Prostate gland (tissue), 2 donors: ENCODE data around the gene DHFR. TPM values are rescaled to one million over a fixed set of nuclear protein-coding genes. Genes with fewer than 3 reads are reported as not detected.

ENCODE experiments used
- DNase-seq: peaks from one replicate; pipeline ENCODE4 v3.0.0-alpha.2; 2019; ENCODE audit warnings: low spot score
- H3K27ac ChIP-seq, 2 donors: fragments of 200-600 bp; sonication (generic); 2 replicates each; pipeline ENCODE4 v1.5.1; 2017 to 2019
- H3K27me3 ChIP-seq: fragments of 200-600 bp; sonication (generic); replicated peaks from 2 replicates; pipeline ENCODE4 v1.5.1; 2019; ENCODE audit not compliant: insufficient read depth
- H3K36me3 ChIP-seq, 2 donors: fragments of 200-600 bp; sonication (generic); 1 replicate in 1 of 2; 2 replicates in 1 of 2; pipeline versions ENCODE4 v1.5.1 to v1.8.1; 2017 to 2019
- H3K4me1 ChIP-seq: fragments of 200-600 bp; sonication (generic); replicated peaks from 2 replicates; pipeline ENCODE4 v1.5.1; 2019
- H3K4me3 ChIP-seq, 2 donors: fragments of 200-600 bp; sonication (generic); 2 replicates each; pipeline ENCODE4 v1.5.1; 2017 to 2019
- H3K9me3 ChIP-seq: fragments of 200-600 bp; sonication (generic); 2 replicates; pipeline ENCODE4 v1.5.1; 2017
- POLR2A ChIP-seq: fragments of 450-650 bp; IDR thresholded peaks from one replicate; pipeline ENCODE4 v1.6.1; 2016; ENCODE audit warnings: antibody characterized with exemption, mild to moderate bottlenecking
- POLR2AphosphoS5 ChIP-seq: sonication (generic); formaldehyde crosslinking; IDR thresholded peaks from one replicate; pipeline ENCODE4 v1.6.1; 2017; ENCODE audit warnings: antibody characterized with exemption
- WGBS: methylation state at CpG from one replicate; pipeline ENCODE4 v1.1.5; 2018; 5-methylcytosine and 5-hydroxymethylcytosine counted together
- intact Hi-C: fragments of 100-400 bp; cut with DNase I; formaldehyde crosslinking; loops from one replicate; pipeline ENCODE4 v1.14.2; 2022
- total RNA-seq, 2 donors: library from RNA; depleted of rRNA; stranded (reverse); fragments of >200 nt; gene quantifications; one replicate each; pipeline ENCODE4 v1.1.0, GENCODE V29; 2016
- TF ChIP-seq, protein P1 (sequence below), 4 experiments: fragments of 200-600 bp in 2 of 4; fragments of 450-650 bp in 2 of 4; sonication (generic) in 2 of 4; IDR thresholded peaks; 1 replicate in 3 of 4; 2 replicates in 1 of 4; pipeline ENCODE4 v1.5.1; 2016 to 2019; ENCODE audit warnings: antibody characterized with exemption in 4 of 4, mild to moderate bottlenecking in 2 of 4, moderate library complexity in 2 of 4

Gene DHFR
- 10 to 100 TPM in 1 of 2 donors, 1 to 10 TPM in 1; 6.8 to 15.7 TPM for total RNA-seq

DNA sequence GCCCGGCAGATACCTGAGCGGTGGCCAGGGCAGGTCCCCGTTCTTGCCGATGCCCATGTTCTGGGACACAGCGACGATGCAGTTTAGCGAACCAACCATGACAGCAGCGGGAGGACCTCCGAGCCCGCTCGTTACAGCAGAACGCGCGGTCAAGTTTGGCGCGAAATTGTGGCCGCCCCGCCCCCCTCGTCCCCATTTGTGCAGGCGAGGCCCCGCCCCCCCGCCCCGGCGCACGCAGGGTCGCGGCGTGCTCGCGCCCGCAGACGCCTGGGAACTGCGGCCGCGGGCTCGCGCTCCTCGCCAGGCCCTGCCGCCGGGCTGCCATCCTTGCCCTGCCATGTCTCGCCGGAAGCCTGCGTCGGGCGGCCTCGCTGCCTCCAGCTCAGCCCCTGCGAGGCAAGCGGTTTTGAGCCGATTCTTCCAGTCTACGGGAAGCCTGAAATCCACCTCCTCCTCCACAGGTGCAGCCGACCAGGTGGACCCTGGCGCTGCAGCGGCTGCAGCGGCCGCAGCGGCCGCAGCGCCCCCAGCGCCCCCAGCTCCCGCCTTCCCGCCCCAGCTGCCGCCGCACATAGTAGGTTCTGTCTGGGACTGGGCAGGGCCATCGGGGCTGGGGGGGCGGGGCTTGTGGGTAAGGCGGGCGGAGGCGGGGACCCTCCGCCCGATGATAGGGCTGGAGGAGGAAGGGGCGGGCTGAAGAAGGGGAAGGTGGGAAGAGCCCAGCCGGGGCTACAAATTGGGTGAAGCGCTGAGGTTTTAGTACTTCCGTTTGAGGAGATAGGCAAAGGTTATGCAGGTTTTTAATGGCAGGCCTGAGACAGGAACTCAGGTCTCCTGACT lies at the start of gene DHFR, which contains the start of gene MSH3:
TSS of gene DHFR (minus strand) at position 593 of the 840 bp plus-strand sequence. CDS start at position 99, 494 bp downstream.
TSS of gene MSH3 (plus strand) at position 262 of the 840 bp plus-strand sequence. CDS start at position 338, 76 bp downstream.
- Histone ChIP-seq H3K9me3 (no peaks in the 10 kb centered on the region), H3K4me3 (peak within 1 kb of the TSS; percentile 77 to 95), H3K4me1 (peaks cover 3% of the 10 kb centered on the region), H3K36me3 (no peaks in the 10 kb centered on the region), H3K27ac (peak within 1 kb of the TSS; percentile 93), H3K27me3 (no peaks in the 10 kb centered on the region)
- intact Hi-C loops = no loop called here
- peak; percentile 76 for DNase-seq
- WGBS = under 1% methylated on average over 25 of the region's 74 CpGs
- TF ChIP-seq, protein P1, sequence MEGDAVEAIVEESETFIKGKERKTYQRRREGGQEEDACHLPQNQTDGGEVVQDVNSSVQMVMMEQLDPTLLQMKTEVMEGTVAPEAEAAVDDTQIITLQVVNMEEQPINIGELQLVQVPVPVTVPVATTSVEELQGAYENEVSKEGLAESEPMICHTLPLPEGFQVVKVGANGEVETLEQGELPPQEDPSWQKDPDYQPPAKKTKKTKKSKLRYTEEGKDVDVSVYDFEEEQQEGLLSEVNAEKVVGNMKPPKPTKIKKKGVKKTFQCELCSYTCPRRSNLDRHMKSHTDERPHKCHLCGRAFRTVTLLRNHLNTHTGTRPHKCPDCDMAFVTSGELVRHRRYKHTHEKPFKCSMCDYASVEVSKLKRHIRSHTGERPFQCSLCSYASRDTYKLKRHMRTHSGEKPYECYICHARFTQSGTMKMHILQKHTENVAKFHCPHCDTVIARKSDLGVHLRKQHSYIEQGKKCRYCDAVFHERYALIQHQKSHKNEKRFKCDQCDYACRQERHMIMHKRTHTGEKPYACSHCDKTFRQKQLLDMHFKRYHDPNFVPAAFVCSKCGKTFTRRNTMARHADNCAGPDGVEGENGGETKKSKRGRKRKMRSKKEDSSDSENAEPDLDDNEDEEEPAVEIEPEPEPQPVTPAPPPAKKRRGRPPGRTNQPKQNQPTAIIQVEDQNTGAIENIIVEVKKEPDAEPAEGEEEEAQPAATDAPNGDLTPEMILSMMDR (IDR thresholded peaks at IDR 0.05) = peak in 2 of 4 experiments; percentile 13 to 30
- TF ChIP-seq POLR2A = no peak
- peak; percentile 59 for TF ChIP-seq POLR2AphosphoS5

DNA sequence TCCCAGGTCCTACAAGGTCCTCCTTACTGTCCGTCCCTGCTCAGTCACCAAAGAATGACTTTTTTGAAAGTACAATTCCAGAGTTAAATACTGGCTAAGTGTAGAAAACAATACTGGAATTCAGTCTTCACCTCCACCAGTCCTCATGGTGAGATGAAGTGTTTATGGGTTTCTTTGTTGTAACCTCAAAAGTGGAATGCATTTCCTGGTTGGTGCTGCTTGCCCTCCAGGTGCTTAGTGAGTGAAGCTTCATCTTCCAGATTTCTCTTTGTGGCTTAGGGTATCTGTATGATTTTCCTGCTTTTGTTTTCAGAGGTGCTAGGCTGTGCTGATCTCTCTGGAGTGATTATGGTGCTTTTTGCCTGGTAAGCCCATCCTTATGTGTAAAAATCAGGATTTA lies 49.4 kb upstream of the DHFR start:
- Histone ChIP-seq H3K27ac (no peak overlapping the region), H3K4me1 (no peaks in the 10 kb centered on the region), H3K9me3 (no peaks in the 10 kb centered on the region), H3K4me3 (no peak overlapping the region), H3K36me3 (no peaks in the 10 kb centered on the region), H3K27me3 (no peaks in the 10 kb centered on the region)
- no peak for DNase-seq
- TF ChIP-seq, protein P1 (IDR thresholded peaks at IDR 0.05) = no peak
- TF ChIP-seq POLR2A (no peak), POLR2AphosphoS5 (no peak)
- 81% methylated on average over 1 of the region's 1 CpG for WGBS
- intact Hi-C loops = no loop called here

DNA sequence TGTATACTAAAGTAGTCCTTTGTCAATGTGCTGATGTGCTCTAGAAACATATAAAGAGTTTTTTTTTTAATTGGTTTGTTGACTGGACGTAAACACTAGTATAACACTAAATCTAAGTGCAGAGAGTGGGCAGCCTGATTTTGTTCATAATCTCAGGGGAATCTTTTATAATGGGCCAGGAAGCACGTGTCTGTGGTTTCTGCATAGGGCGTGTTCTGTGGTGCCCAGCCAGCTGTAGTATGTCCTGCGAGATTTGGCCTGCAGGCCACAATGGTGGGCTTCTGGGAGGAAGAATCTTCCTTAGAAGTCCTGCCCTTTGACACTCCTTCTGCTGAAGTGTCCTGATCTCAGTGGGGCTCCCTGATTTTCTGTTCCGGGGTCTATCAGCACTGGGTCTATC lies 49.0 kb upstream of the DHFR start:
- TF ChIP-seq POLR2AphosphoS5 = no peak
- TF ChIP-seq, protein P1 (IDR thresholded peaks at IDR 0.05) = no peak
- no peak for TF ChIP-seq POLR2A
- no peak for DNase-seq
- Histone ChIP-seq H3K36me3 (no peaks in the 10 kb centered on the region), H3K27ac (no peak overlapping the region), H3K4me3 (no peak overlapping the region), H3K9me3 (no peaks in the 10 kb centered on the region), H3K4me1 (no peaks in the 10 kb centered on the region), H3K27me3 (no peaks in the 10 kb centered on the region)
- intact Hi-C loops = no loop called here
- 67% methylated on average over 5 of the region's 5 CpGs for WGBS

DNA sequence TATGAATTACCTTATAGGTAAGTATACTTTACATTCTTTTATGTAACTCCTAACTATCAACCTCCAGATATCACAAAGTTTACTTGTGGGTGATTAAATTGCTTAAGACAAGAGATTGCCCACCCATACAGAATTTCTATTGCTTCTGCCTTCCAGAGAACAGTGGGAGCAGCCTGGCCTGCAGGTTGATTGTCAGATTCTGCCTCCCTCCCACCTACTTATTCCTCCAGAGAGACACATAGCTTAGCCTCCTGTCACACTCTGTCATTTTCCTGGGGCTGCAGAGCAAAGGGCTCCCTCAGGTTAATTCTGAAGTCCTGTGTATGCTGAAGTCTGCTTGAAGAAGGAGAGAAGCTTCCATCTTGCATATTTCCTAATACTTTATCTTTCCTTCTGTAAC lies 48.5 kb upstream of the DHFR start:
- no peak overlapping the region for H3K4me3 ChIP-seq
- TF ChIP-seq POLR2A (no peak), POLR2AphosphoS5 (no peak)
- intact Hi-C loops = no loop called here

DNA sequence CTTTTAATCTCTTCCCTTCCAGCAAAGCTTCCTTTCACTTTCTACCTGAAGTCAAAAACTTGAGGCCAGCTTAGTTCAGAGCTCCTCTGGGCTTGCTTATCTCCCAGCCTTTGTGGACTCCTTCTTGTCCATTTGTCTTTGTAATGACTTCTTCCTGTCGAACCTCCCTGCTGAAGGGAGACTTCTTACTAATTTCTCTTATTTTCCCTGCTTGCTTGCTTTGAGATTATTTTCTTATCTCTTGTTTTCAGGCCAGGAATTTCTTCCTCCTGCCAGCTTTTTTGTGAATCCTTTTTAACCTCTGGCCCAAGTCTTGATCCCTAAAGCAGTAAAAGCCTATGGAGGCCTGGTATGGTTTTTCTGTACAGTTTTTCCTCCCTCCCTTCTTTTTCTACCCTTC lies 46.8 kb upstream of the DHFR start:
- DNase-seq = no peak
- WGBS = 67% methylated on average over 1 of the region's 1 CpG
- TF ChIP-seq POLR2A = no peak
- TF ChIP-seq, protein P1 (IDR thresholded peaks at IDR 0.05) = no peak
- no peak for TF ChIP-seq POLR2AphosphoS5
- Histone ChIP-seq H3K9me3 (no peaks in the 10 kb centered on the region), H3K36me3 (no peaks in the 10 kb centered on the region), H3K27me3 (no peaks in the 10 kb centered on the region), H3K4me3 (no peak overlapping the region), H3K4me1 (no peaks in the 10 kb centered on the region), H3K27ac (no peak overlapping the region)
- intact Hi-C loops = no loop called here

More for the DNA sequence above, 48.5 kb upstream of the DHFR start:
- Histone ChIP-seq H3K4me1 (no peaks in the 10 kb centered on the region), H3K9me3 (no peaks in the 10 kb centered on the region), H3K27me3 (no peaks in the 10 kb centered on the region), H3K36me3 (no peaks in the 10 kb centered on the region), H3K27ac (no peak overlapping the region)
- no peak for DNase-seq
